A549 (cell line): ENCODE results near the gene KRTAP12-4. TPM values are rescaled to one million over a fixed set of nuclear protein-coding genes. Genes with fewer than 3 reads are reported as not detected.

Experiments
- ATAC-seq, 2 experiments: fragments of 200-7000 bp in 1 of 2; fragments of >200 bp in 1 of 2; cut with Nextera tagmentation in 1 of 2; cut with Tn5 transposase in 1 of 2; 3 replicates each; pipeline versions ENCODE4 v1.8.0 to v1.9.1; 2018 to 2020; ENCODE audit warnings: mild to moderate bottlenecking in 1 of 2, moderate library complexity in 1 of 2
- CTCF ChIA-PET: fragments of 300-600 bp; sonication (Branson Sonifier 250); formaldehyde crosslinking; extraction: SDS; loops from one replicate; lab custom pipeline; 2021; ENCODE audit warnings: antibody characterized with exemption, inconsistent platforms; lab: Yijun Ruan, JAX
- POLR2A ChIA-PET: fragments of 350-600 bp; formaldehyde crosslinking; extraction: SDS; loops from one replicate; lab custom pipeline; 2021; ENCODE audit warnings: antibody characterized with exemption, inconsistent platforms; lab: Yijun Ruan, JAX
- DNase-seq, 2 experiments: peaks; one replicate each; pipeline versions ENCODE4 v3.0.0 to v3.0.0-alpha.2; 2011 to 2016; ENCODE audit warnings: low read depth in 1 of 2, low spot score in 1 of 2
- FAIRE-seq: peaks from 2 replicates; lab custom pipeline; 2011; peaks lifted over from hg19 to GRCh38; lab: Jason Lieb, UNC
- H3K27ac ChIP-seq, 2 experiments: fragments of >200 bp; sonication (Bioruptor Twin); formaldehyde crosslinking; 3 replicates each; pipeline ENCODE4 v1.5.1; 2016 to 2017
- H3K4me1 ChIP-seq: fragments of >200 bp; sonication (Bioruptor Twin); formaldehyde crosslinking; 3 replicates; pipeline ENCODE4 v1.6.1; 2016
- H3K4me2 ChIP-seq: fragments of >200 bp; sonication (Bioruptor Twin); formaldehyde crosslinking; 3 replicates; pipeline ENCODE4 v1.6.1; 2016
- H3K4me3 ChIP-seq: fragments of >200 bp; sonication (Bioruptor Twin); formaldehyde crosslinking; 3 replicates; pipeline ENCODE4 v1.5.1; 2016
- H3K9me3 ChIP-seq: fragments of >200 bp; sonication (Bioruptor Twin); formaldehyde crosslinking; 3 replicates; pipeline ENCODE4 v1.6.1; 2016
- BHLHE40 ChIP-seq: IDR thresholded peaks from 2 replicates; pipeline ENCODE4 v1.6.1; 2012; ENCODE audit warnings: low read depth, low read length, inconsistent platforms
- CBX8 ChIP-seq: fragments of 200-600 bp; sonication (generic); IDR thresholded peaks from 2 replicates; pipeline ENCODE4 v1.6.1; 2016
- CEBPB ChIP-seq, 2 experiments: fragments of >200 bp in 1 of 2; sonication (Bioruptor Twin) in 1 of 2; formaldehyde crosslinking in 1 of 2; IDR thresholded peaks; 2 replicates each; pipeline ENCODE4 v1.6.1; 2012 to 2016
- CHD2 ChIP-seq: fragments of 150-350 bp; IDR thresholded peaks from 2 replicates; pipeline ENCODE4 v1.6.1; 2014; ENCODE audit warnings: low read length; ENCODE audit not compliant: partially characterized antibody
- CHD4 ChIP-seq: fragments of 200-600 bp; sonication (generic); IDR thresholded peaks from 2 replicates; pipeline ENCODE4 v1.6.1; 2016; ENCODE audit warnings: antibody characterized with exemption, mild to moderate bottlenecking, borderline replicate concordance
- CTCF ChIP-seq: fragments of >200 bp; sonication (Bioruptor Twin); formaldehyde crosslinking; IDR thresholded peaks from 3 replicates; pipeline ENCODE4 v1.5.1; 2016
- HDAC2 ChIP-seq: fragments of 200-600 bp; sonication (generic); IDR thresholded peaks from 2 replicates; pipeline ENCODE4 v1.6.1; 2016
- HES2 ChIP-seq: fragments of >200 bp; sonication (Bioruptor Twin); formaldehyde crosslinking; IDR thresholded peaks from 2 replicates; pipeline ENCODE4 v1.6.1; 2016
- HOXA7 ChIP-seq: fragments of 250-450 bp; sonication (Bioruptor Pico); IDR thresholded peaks from 2 replicates; pipeline ENCODE4 v1.5.0; 2020; ENCODE audit warnings: mild to moderate bottlenecking, moderate library complexity
- HOXB5 ChIP-seq: fragments of 250-450 bp; sonication (Bioruptor Pico); IDR thresholded peaks from 2 replicates; pipeline ENCODE4 v1.5.0; 2020; ENCODE audit warnings: mild to moderate bottlenecking, moderate library complexity
- JUNB ChIP-seq: fragments of >200 bp; sonication (Bioruptor Twin); formaldehyde crosslinking; IDR thresholded peaks from 2 replicates; pipeline ENCODE4 v1.6.1; 2016
- KDM1A ChIP-seq: fragments of 200-600 bp; sonication (generic); IDR thresholded peaks from 2 replicates; pipeline ENCODE4 v1.6.1; 2016; ENCODE audit warnings: low read depth, mild to moderate bottlenecking
- KDM5A ChIP-seq: fragments of 200-600 bp; sonication (generic); IDR thresholded peaks from 2 replicates; pipeline ENCODE4 v1.6.1; 2016; ENCODE audit warnings: antibody characterized with exemption, mild to moderate bottlenecking
- MAFK ChIP-seq: fragments of 450-650 bp; IDR thresholded peaks from 2 replicates; pipeline ENCODE4 v1.6.1; 2014; ENCODE audit not compliant: partially characterized antibody
- NFE2L2 ChIP-seq: fragments of 150-350 bp; conservative IDR thresholded peaks from 2 replicates; pipeline ENCODE4 v1.6.1; 2014; ENCODE audit warnings: low read length
- NR3C1 ChIP-seq: fragments of >200 bp; sonication (Bioruptor Twin); formaldehyde crosslinking; IDR thresholded peaks from 3 replicates; pipeline ENCODE4 v1.6.1; 2017
- PBX3 ChIP-seq: IDR thresholded peaks from 2 replicates; pipeline ENCODE4 v1.6.1; 2012
- PHF8 ChIP-seq: fragments of 200-600 bp; sonication (generic); IDR thresholded peaks from 2 replicates; pipeline ENCODE4 v1.6.1; 2016; ENCODE audit warnings: low read depth, mild to moderate bottlenecking, antibody characterized with exemption, moderate library complexity, borderline replicate concordance
- RAD21 ChIP-seq, 2 experiments: fragments of >200 bp in 1 of 2; sonication (Bioruptor Twin) in 1 of 2; formaldehyde crosslinking in 1 of 2; IDR thresholded peaks in 1 of 2; conservative IDR thresholded peaks in 1 of 2; 2 replicates in 1 of 2; 3 replicates in 1 of 2; pipeline ENCODE4 v1.6.1; 2012 to 2018; ENCODE audit warnings: inconsistent platforms in 1 of 2
- RNF2 ChIP-seq: fragments of 200-600 bp; sonication (generic); IDR thresholded peaks from 2 replicates; pipeline ENCODE4 v1.6.1; 2016; ENCODE audit warnings: low read depth, mild to moderate bottlenecking, antibody characterized with exemption, moderate library complexity, borderline replicate concordance
- SREBF2 ChIP-seq: fragments of 450-650 bp; IDR thresholded peaks from 2 replicates; pipeline ENCODE4 v1.6.1; 2014; ENCODE audit warnings: mild to moderate bottlenecking, moderate library complexity
- USF2 ChIP-seq: fragments of 450-650 bp; IDR thresholded peaks from 2 replicates; pipeline ENCODE4 v1.6.1; 2014; ENCODE audit warnings: antibody characterized with exemption
- ZC3H11A ChIP-seq: fragments of 450-650 bp; IDR thresholded peaks from 2 replicates; pipeline ENCODE4 v1.6.1; 2014; ENCODE audit warnings: antibody characterized with exemption, mild to moderate bottlenecking
- ZFP36 ChIP-seq: fragments of 450-650 bp; IDR thresholded peaks from 2 replicates; pipeline ENCODE4 v1.6.1; 2014; ENCODE audit warnings: borderline replicate concordance; ENCODE audit not compliant: partially characterized antibody
- ZSCAN20 ChIP-seq: fragments of 250-450 bp; sonication (Bioruptor Pico); IDR thresholded peaks from 2 replicates; pipeline ENCODE4 v1.8.0; 2022; ENCODE audit warnings: mild to moderate bottlenecking, moderate library complexity
- WGBS: methylation state at CpG from one replicate; pipeline ENCODE4 v1.1.6; 2017; ENCODE audit errors: missing lambda C conversion rate; 5-methylcytosine and 5-hydroxymethylcytosine counted together
- polyA plus RNA-seq, 4 experiments: library from polyadenylated mRNA; depleted of rRNA in 3 of 4; stranded (reverse); fragments of >200 nt; fragmentation: RNase III in 1 of 4; extraction: RNeasy Plus Mini Kit Qiagen cat#74134 plus additional on column Dnase treatment in 1 of 4; gene quantifications; 2 replicates in 3 of 4; 3 replicates in 1 of 4; pipeline ENCODE4 v1.2.3, GENCODE V29; 2011 to 2017

The KRTAP12-4 gene
- polyA plus RNA-seq, 2 of the 4 experiments (the other 2 are of a cell fraction), result not detected

- no peak overlapping the region for H3K27ac ChIP-seq
Observed at GRCh38 chr21:44619886-44620285, 34.6 kb downstream of the KRTAP12-4 start.

GRCh38 chr21:44618909-44619308 lies 35.5 kb downstream of the KRTAP12-4 start:
- ChIA-PET CTCF (interaction anchor here (0.6 kb wide), 1 partner anchor 1285 kb away, joined by 3 read pairs; no protein-coding TSS in a partner anchor), POLR2A (no interaction called here)
- no peaks in the 10 kb centered on the region for H3K4me1 ChIP-seq
- DNase-seq (no peak), FAIRE-seq (no peak)
- H3K4me3 ChIP-seq, result no peak overlapping the region
- peaks cover 11% of the 10 kb centered on the region; the same call in 1 of the 3 replicates for H3K9me3 ChIP-seq
- H3K27ac ChIP-seq, result no peak overlapping the region
- H3K4me2 ChIP-seq, result no peak overlapping the region
- TF ChIP-seq KDM1A (no peak), KDM5A (no peak), ZFP36 (no peak), HDAC2 (no peak), SREBF2 (no peak), HES2 (no peak), CEBPB (IDR thresholded peaks at IDR 0.05) (no peak), BHLHE40 (no peak), HOXA7 (CRISPR knock-in tag) (no peak), ZC3H11A (no peak)
- TF ChIP-seq, all 56 proteins: peak for 0
- no peak for ATAC-seq
- 29% methylated on average over 3 of the region's 3 CpGs for WGBS

More at GRCh38 chr21:44619886-44620285, 34.6 kb downstream of the KRTAP12-4 start:
- WGBS, result 34% methylated on average over 6 of the region's 6 CpGs
- no peak for FAIRE-seq
- no peaks in the 10 kb centered on the region for H3K4me1 ChIP-seq
- ChIA-PET CTCF (no interaction called here), POLR2A (no interaction called here)
- DNase-seq, result no peak
- no peak overlapping the region for H3K4me2 ChIP-seq
- peaks cover 17% of the 10 kb centered on the region; the same call in 1 of the 3 replicates for H3K9me3 ChIP-seq
- no peak overlapping the region for H3K4me3 ChIP-seq
- ATAC-seq, result no peak
- TF ChIP-seq NFE2L2 (no peak), USF2 (no peak), RAD21 (conservative IDR thresholded peaks at IDR 0.05 in 1 of 2, IDR thresholded peaks at IDR 0.05 in 1 of 2) (no peak), PHF8 (no peak), HOXB5 (CRISPR knock-in tag) (no peak), ZSCAN20 (CRISPR knock-in tag) (no peak), NR3C1 (no peak), CTCF (no peak), PBX3 (no peak), CHD2 (no peak), CHD4 (no peak), MAFK (no peak), CBX8 (no peak), HOXA7 (CRISPR knock-in tag) (no peak), JUNB (no peak), RNF2 (no peak)
- TF ChIP-seq, all 56 proteins: peak for 0
